Ishikawa (cell line): ENCODE results near the gene MAML1.

Source experiments
- CEBPB ChIP-seq: IDR thresholded peaks from 2 replicates; pipeline ENCODE4 v1.6.1; 2012
- CREB1 ChIP-seq: IDR thresholded peaks from 2 replicates; pipeline ENCODE4 v1.6.1; 2012; ENCODE audit warnings: low read depth
- EGR1 ChIP-seq: IDR thresholded peaks from 2 replicates; pipeline ENCODE4 v1.6.1; 2012
- EP300 ChIP-seq: IDR thresholded peaks from 2 replicates; pipeline ENCODE4 v1.6.1; 2012; ENCODE audit warnings: borderline replicate concordance
- FOXM1 ChIP-seq: IDR thresholded peaks from 2 replicates; pipeline ENCODE4 v1.6.1; 2012; ENCODE audit warnings: low read depth, borderline replicate concordance
- NFIC ChIP-seq: IDR thresholded peaks from 2 replicates; pipeline ENCODE4 v1.6.1; 2012
- RAD21 ChIP-seq: IDR thresholded peaks from 2 replicates; pipeline ENCODE4 v1.6.1; 2012; ENCODE audit warnings: low read depth
- TAF1 ChIP-seq: IDR thresholded peaks from 2 replicates; pipeline ENCODE4 v1.6.1; 2012; ENCODE audit warnings: low read depth, mild to moderate bottlenecking
- TCF12 ChIP-seq: IDR thresholded peaks from 2 replicates; pipeline ENCODE4 v1.6.1; 2012; ENCODE audit warnings: low read depth
- TEAD4 ChIP-seq: IDR thresholded peaks from 2 replicates; pipeline ENCODE4 v1.6.1; 2012
- USF1 ChIP-seq: IDR thresholded peaks from 2 replicates; pipeline ENCODE4 v1.6.1; 2012
- YY1 ChIP-seq: IDR thresholded peaks from 2 replicates; pipeline ENCODE4 v1.6.1; 2012; ENCODE audit warnings: low read depth
- ZBTB7A ChIP-seq: IDR thresholded peaks from 2 replicates; pipeline ENCODE4 v1.6.1; 2012; ENCODE audit warnings: low read depth
- TF ChIP-seq, protein P1 (sequence below): IDR thresholded peaks from 2 replicates; pipeline ENCODE4 v1.6.1; 2012; ENCODE audit warnings: low read depth, mild to moderate bottlenecking
- TF ChIP-seq, protein P2 (sequence below): IDR thresholded peaks from 2 replicates; pipeline ENCODE4 v1.6.1; 2012

Gene MAML1

GRCh38 chr5:179758955-179759354, 26.3 kb downstream of the MAML1 start:
- TF ChIP-seq CEBPB (no peak), ZBTB7A (no peak), TAF1 (no peak), CREB1 (no peak), YY1 (no peak), NFIC (no peak), TEAD4 (no peak), EGR1 (no peak), USF1 (no peak), TCF12 (no peak)

- TF ChIP-seq FOXM1 (no peak), TEAD4 (no peak), ZBTB7A (no peak), EP300 (no peak), EGR1 (no peak), RAD21 (no peak), TAF1 (no peak), NFIC (no peak), YY1 (no peak), TCF12 (no peak), USF1 (no peak), CEBPB (no peak), CREB1 (no peak)
- TF ChIP-seq, protein P1, sequence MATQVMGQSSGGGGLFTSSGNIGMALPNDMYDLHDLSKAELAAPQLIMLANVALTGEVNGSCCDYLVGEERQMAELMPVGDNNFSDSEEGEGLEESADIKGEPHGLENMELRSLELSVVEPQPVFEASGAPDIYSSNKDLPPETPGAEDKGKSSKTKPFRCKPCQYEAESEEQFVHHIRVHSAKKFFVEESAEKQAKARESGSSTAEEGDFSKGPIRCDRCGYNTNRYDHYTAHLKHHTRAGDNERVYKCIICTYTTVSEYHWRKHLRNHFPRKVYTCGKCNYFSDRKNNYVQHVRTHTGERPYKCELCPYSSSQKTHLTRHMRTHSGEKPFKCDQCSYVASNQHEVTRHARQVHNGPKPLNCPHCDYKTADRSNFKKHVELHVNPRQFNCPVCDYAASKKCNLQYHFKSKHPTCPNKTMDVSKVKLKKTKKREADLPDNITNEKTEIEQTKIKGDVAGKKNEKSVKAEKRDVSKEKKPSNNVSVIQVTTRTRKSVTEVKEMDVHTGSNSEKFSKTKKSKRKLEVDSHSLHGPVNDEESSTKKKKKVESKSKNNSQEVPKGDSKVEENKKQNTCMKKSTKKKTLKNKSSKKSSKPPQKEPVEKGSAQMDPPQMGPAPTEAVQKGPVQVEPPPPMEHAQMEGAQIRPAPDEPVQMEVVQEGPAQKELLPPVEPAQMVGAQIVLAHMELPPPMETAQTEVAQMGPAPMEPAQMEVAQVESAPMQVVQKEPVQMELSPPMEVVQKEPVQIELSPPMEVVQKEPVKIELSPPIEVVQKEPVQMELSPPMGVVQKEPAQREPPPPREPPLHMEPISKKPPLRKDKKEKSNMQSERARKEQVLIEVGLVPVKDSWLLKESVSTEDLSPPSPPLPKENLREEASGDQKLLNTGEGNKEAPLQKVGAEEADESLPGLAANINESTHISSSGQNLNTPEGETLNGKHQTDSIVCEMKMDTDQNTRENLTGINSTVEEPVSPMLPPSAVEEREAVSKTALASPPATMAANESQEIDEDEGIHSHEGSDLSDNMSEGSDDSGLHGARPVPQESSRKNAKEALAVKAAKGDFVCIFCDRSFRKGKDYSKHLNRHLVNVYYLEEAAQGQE = no peak
- TF ChIP-seq, protein P2, sequence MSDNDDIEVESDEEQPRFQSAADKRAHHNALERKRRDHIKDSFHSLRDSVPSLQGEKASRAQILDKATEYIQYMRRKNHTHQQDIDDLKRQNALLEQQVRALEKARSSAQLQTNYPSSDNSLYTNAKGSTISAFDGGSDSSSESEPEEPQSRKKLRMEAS = no peak
Measured at GRCh38 chr5:179759581-179760551, 27.2 kb downstream of the MAML1 start.

GRCh38 chr5:179762079-179762780, 29.6 kb downstream of the MAML1 start:
- no peak for TF ChIP-seq YY1
- TF ChIP-seq RAD21 = no peak
- TF ChIP-seq EGR1 = no peak
- TF ChIP-seq NFIC = no peak
- no peak for TF ChIP-seq CEBPB
- TF ChIP-seq, protein P2 = no peak
- no peak for TF ChIP-seq ZBTB7A
- TF ChIP-seq, protein P1 = no peak
- TF ChIP-seq CREB1 = no peak
- TF ChIP-seq EP300 = no peak
- no peak for TF ChIP-seq TCF12
- no peak for TF ChIP-seq TAF1
- no peak for TF ChIP-seq FOXM1
- no peak for TF ChIP-seq USF1

- TF ChIP-seq USF1 (no peak), EP300 (no peak), TEAD4 (no peak), EGR1 (no peak), TCF12 (no peak)
Measured at GRCh38 chr5:179762781-179763176, 30.2 kb downstream of the MAML1 start.
